SK-N-SH treated with all-trans-retinoic acid at 6 μM for 48 hours (cell line): ENCODE measurements around the gene BBS10.

ENCODE experiments used
- ARNTL ChIP-seq: fragments of 450-650 bp; formaldehyde crosslinking; IDR thresholded peaks from 2 replicates; pipeline ENCODE4 v1.5.0; 2020; ENCODE audit warnings: low read depth, mild to moderate bottlenecking, moderate library complexity, borderline replicate concordance
- CSDC2 ChIP-seq: fragments of 250-450 bp; sonication (Bioruptor Pico); IDR thresholded peaks from 2 replicates; pipeline ENCODE4 v1.5.0; 2020; ENCODE audit warnings: mild to moderate bottlenecking, moderate library complexity
- ESRRG ChIP-seq: fragments of 250-450 bp; sonication (Bioruptor Pico); IDR thresholded peaks from 2 replicates; pipeline ENCODE4 v1.6.1; 2021; ENCODE audit warnings: mild to moderate bottlenecking
- PATZ1 ChIP-seq: fragments of 250-450 bp; sonication (Bioruptor Pico); IDR thresholded peaks from 2 replicates; pipeline ENCODE4 v1.8.0; 2020; ENCODE audit warnings: mild to moderate bottlenecking, moderate library complexity, borderline replicate concordance
- RARB ChIP-seq: fragments of 250-450 bp; sonication (Bioruptor Pico); IDR thresholded peaks from 2 replicates; pipeline ENCODE4 v1.8.0; 2021; ENCODE audit warnings: mild to moderate bottlenecking, moderate library complexity
- ZFP30 ChIP-seq: fragments of 450-650 bp; formaldehyde crosslinking; IDR thresholded peaks from 2 replicates; pipeline ENCODE4 v1.5.0; 2022; ENCODE audit warnings: mild to moderate bottlenecking, moderate library complexity
- ZNF565 ChIP-seq: fragments of 450-650 bp; formaldehyde crosslinking; conservative IDR thresholded peaks from 2 replicates; pipeline ENCODE4 v1.5.0; 2020; ENCODE audit warnings: low read depth, mild to moderate bottlenecking, moderate library complexity
- ZNF70 ChIP-seq: fragments of 450-650 bp; formaldehyde crosslinking; IDR thresholded peaks from 2 replicates; pipeline ENCODE4 v1.5.0; 2020; ENCODE audit warnings: mild to moderate bottlenecking, moderate library complexity
- TF ChIP-seq, protein P1 (sequence below): fragments of 250-450 bp; sonication (Bioruptor Pico); IDR thresholded peaks from 2 replicates; pipeline ENCODE4 v1.5.0; 2020; ENCODE audit warnings: mild to moderate bottlenecking, moderate library complexity
- TF ChIP-seq, protein P2 (sequence below): fragments of 250-450 bp; sonication (Bioruptor Pico); IDR thresholded peaks from 2 replicates; pipeline ENCODE4 v1.5.1; 2020; ENCODE audit warnings: low read depth, mild to moderate bottlenecking, moderate library complexity

- TF ChIP-seq PATZ1 (no peak), ARNTL (no peak), ZNF565 (CRISPR knock-in tag) (no peak), RARB (CRISPR knock-in tag) (no peak), CSDC2 (CRISPR knock-in tag) (no peak), ZNF70 (CRISPR knock-in tag) (no peak), ZFP30 (CRISPR knock-in tag) (no peak), ESRRG (CRISPR knock-in tag) (no peak)
- TF ChIP-seq, protein P1, sequence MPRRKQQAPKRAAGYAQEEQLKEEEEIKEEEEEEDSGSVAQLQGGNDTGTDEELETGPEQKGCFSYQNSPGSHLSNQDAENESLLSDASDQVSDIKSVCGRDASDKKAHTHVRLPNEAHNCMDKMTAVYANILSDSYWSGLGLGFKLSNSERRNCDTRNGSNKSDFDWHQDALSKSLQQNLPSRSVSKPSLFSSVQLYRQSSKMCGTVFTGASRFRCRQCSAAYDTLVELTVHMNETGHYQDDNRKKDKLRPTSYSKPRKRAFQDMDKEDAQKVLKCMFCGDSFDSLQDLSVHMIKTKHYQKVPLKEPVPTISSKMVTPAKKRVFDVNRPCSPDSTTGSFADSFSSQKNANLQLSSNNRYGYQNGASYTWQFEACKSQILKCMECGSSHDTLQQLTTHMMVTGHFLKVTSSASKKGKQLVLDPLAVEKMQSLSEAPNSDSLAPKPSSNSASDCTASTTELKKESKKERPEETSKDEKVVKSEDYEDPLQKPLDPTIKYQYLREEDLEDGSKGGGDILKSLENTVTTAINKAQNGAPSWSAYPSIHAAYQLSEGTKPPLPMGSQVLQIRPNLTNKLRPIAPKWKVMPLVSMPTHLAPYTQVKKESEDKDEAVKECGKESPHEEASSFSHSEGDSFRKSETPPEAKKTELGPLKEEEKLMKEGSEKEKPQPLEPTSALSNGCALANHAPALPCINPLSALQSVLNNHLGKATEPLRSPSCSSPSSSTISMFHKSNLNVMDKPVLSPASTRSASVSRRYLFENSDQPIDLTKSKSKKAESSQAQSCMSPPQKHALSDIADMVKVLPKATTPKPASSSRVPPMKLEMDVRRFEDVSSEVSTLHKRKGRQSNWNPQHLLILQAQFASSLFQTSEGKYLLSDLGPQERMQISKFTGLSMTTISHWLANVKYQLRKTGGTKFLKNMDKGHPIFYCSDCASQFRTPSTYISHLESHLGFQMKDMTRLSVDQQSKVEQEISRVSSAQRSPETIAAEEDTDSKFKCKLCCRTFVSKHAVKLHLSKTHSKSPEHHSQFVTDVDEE (CRISPR knock-in tag) = no peak
- TF ChIP-seq, protein P2, sequence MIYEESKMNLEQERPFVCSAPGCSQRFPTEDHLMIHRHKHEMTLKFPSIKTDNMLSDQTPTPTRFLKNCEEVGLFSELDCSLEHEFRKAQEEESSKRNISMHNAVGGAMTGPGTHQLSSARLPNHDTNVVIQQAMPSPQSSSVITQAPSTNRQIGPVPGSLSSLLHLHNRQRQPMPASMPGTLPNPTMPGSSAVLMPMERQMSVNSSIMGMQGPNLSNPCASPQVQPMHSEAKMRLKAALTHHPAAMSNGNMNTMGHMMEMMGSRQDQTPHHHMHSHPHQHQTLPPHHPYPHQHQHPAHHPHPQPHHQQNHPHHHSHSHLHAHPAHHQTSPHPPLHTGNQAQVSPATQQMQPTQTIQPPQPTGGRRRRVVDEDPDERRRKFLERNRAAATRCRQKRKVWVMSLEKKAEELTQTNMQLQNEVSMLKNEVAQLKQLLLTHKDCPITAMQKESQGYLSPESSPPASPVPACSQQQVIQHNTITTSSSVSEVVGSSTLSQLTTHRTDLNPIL (CRISPR knock-in tag) = no peak
Measured at GRCh38 chr12:76384560-76384959, 36.3 kb upstream of the BBS10 start.
